ENCODE measurements around the gene ZNF354C. TPM values are rescaled to one million over a fixed set of nuclear protein-coding genes. Genes with fewer than 3 reads are reported as not detected.

ZNF354C gene
- polyA plus RNA-seq, 12 donors = 7.5 to 12.0 (median 10.4) TPM; not detected in 1

- DNase-seq = no peak
These were observed 65.8 kb downstream of the ZNF354C start for GRCh38 chr5:179125789-179126505.

GRCh38 chr5:179126506-179126991, 66.4 kb downstream of the ZNF354C start:
- no peak for DNase-seq

- DNase-seq = no peak
These were observed 67.2 kb downstream of the ZNF354C start for GRCh38 chr5:179127136-179128040.

GRCh38 chr5:179128041-179128365, 67.8 kb downstream of the ZNF354C start:
- no peak for DNase-seq

- no peak for DNase-seq
These were observed 68.8 kb downstream of the ZNF354C start for GRCh38 chr5:179128976-179129375.

GRCh38 chr5:179129607-179130071, 69.5 kb downstream of the ZNF354C start:
- no peak for DNase-seq

GRCh38 chr5:179130101-179130681, 70.0 kb downstream of the ZNF354C start:
- DNase-seq = no peak

- DNase-seq = no peak
These were observed 71.2 kb downstream of the ZNF354C start for GRCh38 chr5:179131321-179131835.

- no peak for DNase-seq
These were observed 71.9 kb downstream of the ZNF354C start for GRCh38 chr5:179131886-179132585.

- no peak for DNase-seq
These were observed 72.6 kb downstream of the ZNF354C start for GRCh38 chr5:179132586-179133355.

Other genes starting within 250 kb of the ZNF354C start
- gene ZNF354B, start 200.4 kb upstream of the ZNF354C start, polyA plus RNA-seq (ENCODE audit: insufficient read length in 12 of 12) = 10 to 100 TPM in 11 of 12 donors, not detected in 1; 11.7 to 24.3 (median 14.8) TPM
- gene ZFP2, start 164.5 kb upstream of the ZNF354C start, polyA plus RNA-seq (ENCODE audit: insufficient read length in 12 of 12) = 1 to 10 TPM in 11 of 12 donors, not detected in 1; 2.2 to 7.0 (median 3.1) TPM
- 1 to 10 TPM in 10 of 12 donors, not detected in 2; 2.9 to 5.1 (median 3.8) TPM for gene ZNF454, start 119.2 kb upstream of the ZNF354C start, polyA plus RNA-seq (ENCODE audit: insufficient read length in 12 of 12)
- gene GRM6, start 65.1 kb upstream of the ZNF354C start, polyA plus RNA-seq (ENCODE audit: insufficient read length in 12 of 12) = 1 to 10 TPM in 2 of 12 donors, under 1 TPM in 8, not detected in 2; 0.18 to 1.4 (median 0.72) TPM
- 1 to 10 TPM in 11 of 12 donors, not detected in 1; 3.7 to 9.5 (median 4.6) TPM for gene ZNF879, start 36.6 kb upstream of the ZNF354C start, polyA plus RNA-seq (ENCODE audit: insufficient read length in 12 of 12)

Measured in muscle of arm (tissue), 12 donors.